NCI-H1694 (cell line): ENCODE measurements around the gene RIMKLB.
"Not testable (repeated sequence)": the region's sequence is repeated elsewhere in the genome, so short reads cannot be mapped to it uniquely, and the experiment has no call there.

Experiments used
- DNase-seq: peaks from one replicate; lab custom pipeline; 2025; lab: John Stamatoyannopoulos, UW

Gene RIMKLB

GRCh38 chr12:8779862-8780261 is 82.1 kb downstream of the RIMKLB start:
- DNase-seq, result no peak

- no peak for DNase-seq
Measured at GRCh38 chr12:8780389-8780788, 82.6 kb downstream of the RIMKLB start.

GRCh38 chr12:8781381-8782127 is 83.8 kb downstream of the RIMKLB start:
- DNase-seq, result no peak

GRCh38 chr12:8784290-8784888 is 86.6 kb downstream of the RIMKLB start:
- no peak for DNase-seq

- no peak for DNase-seq
Measured at GRCh38 chr12:8785499-8785898, 87.7 kb downstream of the RIMKLB start.

- DNase-seq, result not testable (repeated sequence)
Measured at GRCh38 chr12:8787206-8787605, 89.4 kb downstream of the RIMKLB start.

- DNase-seq, result not testable (repeated sequence)
Measured at GRCh38 chr12:8788706-8789105, 90.9 kb downstream of the RIMKLB start.

- not testable (repeated sequence) for DNase-seq
Measured at GRCh38 chr12:8789341-8790013, 91.7 kb downstream of the RIMKLB start.

- not testable (repeated sequence) for DNase-seq
Measured at GRCh38 chr12:8793226-8793625, 95.4 kb downstream of the RIMKLB start.

GRCh38 chr12:8794611-8795010 is 96.8 kb downstream of the RIMKLB start:
- DNase-seq, result not testable (repeated sequence)

GRCh38 chr12:8796831-8797626 is 99.2 kb downstream of the RIMKLB start:
- no peak for DNase-seq

GRCh38 chr12:8801213-8801612 is 103.4 kb downstream of the RIMKLB start:
- DNase-seq, result not testable (repeated sequence)

GRCh38 chr12:8804833-8805232 is 107.0 kb downstream of the RIMKLB start:
- not testable (repeated sequence) for DNase-seq

- DNase-seq, result not testable (repeated sequence)
Measured at GRCh38 chr12:8805487-8805886, 107.7 kb downstream of the RIMKLB start.

GRCh38 chr12:8807084-8807483 is 109.3 kb downstream of the RIMKLB start:
- not testable (repeated sequence) for DNase-seq

GRCh38 chr12:8810112-8810511 is 112.3 kb downstream of the RIMKLB start:
- DNase-seq, result not testable (repeated sequence)

- DNase-seq, result no peak
Measured at GRCh38 chr12:8813572-8814357, 116.0 kb downstream of the RIMKLB start.

GRCh38 chr12:8816448-8817050 is 118.8 kb downstream of the RIMKLB start:
- no peak for DNase-seq

- no peak for DNase-seq
Measured at GRCh38 chr12:8817856-8818255, 120.1 kb downstream of the RIMKLB start.

- no peak for DNase-seq
Measured at GRCh38 chr12:8818526-8818925, 120.7 kb downstream of the RIMKLB start.

- DNase-seq, result no peak
Measured at GRCh38 chr12:8819666-8819980, 121.8 kb downstream of the RIMKLB start.
